SU-DHL-6 (cell line): ENCODE data around the gene TRIM10.

ENCODE experiments used
- CTCF ChIP-seq: fragments of 200-600 bp; sonication (generic); IDR thresholded peaks from one replicate; pipeline ENCODE4 v1.5.1; 2017; ENCODE audit warnings: antibody characterized with exemption, mild to moderate bottlenecking, low read length, moderate library complexity; ENCODE audit not compliant: insufficient read depth, poor library complexity, severe bottlenecking
- EZH2phosphoT487 ChIP-seq: fragments of 200-600 bp; sonication (generic), shearing (Covaris generic); conservative IDR thresholded peaks from 2 replicates; pipeline ENCODE4 v1.6.1; 2018; ENCODE audit warnings: mild to moderate bottlenecking, antibody characterized with exemption, low read length, moderate library complexity, mixed read lengths

GRCh38 chr6:30135757-30136156 lies 25.3 kb downstream of the TRIM10 start, which contains the start of gene TRIM40:
- TF ChIP-seq EZH2phosphoT487 (no peak), CTCF (no peak)
